GM12864 (cell line): ENCODE data around the gene DDI2.
A peak's percentile ranks its signal among the peaks of the same experiment; 100 is the strongest.

Source experiments
- DNase-seq: peaks from one replicate; pipeline ENCODE4 v3.0.0-alpha.2; 2011; ENCODE audit warnings: low read depth
- H3K4me3 ChIP-seq: 2 replicates; pipeline ENCODE4 v1.5.1; 2011; ENCODE audit warnings: mild to moderate bottlenecking, low read depth, low read length, control low read depth
- TF ChIP-seq, protein P1 (sequence below): IDR thresholded peaks from 2 replicates; pipeline ENCODE4 v1.5.1; 2011; ENCODE audit warnings: low read depth, mild to moderate bottlenecking, moderate library complexity, low read length, control low read depth, inconsistent platforms; ENCODE audit errors: missing control alignments

DDI2 gene

GRCh38 chr1:15617173-15618076, at the start of gene DDI2:
Gene DDI2 (plus strand): TSS chr1:15617458. CDS start chr1:15617671, 213 bp downstream.
- DNase-seq, result peak; percentile 74
- TF ChIP-seq, protein P1, sequence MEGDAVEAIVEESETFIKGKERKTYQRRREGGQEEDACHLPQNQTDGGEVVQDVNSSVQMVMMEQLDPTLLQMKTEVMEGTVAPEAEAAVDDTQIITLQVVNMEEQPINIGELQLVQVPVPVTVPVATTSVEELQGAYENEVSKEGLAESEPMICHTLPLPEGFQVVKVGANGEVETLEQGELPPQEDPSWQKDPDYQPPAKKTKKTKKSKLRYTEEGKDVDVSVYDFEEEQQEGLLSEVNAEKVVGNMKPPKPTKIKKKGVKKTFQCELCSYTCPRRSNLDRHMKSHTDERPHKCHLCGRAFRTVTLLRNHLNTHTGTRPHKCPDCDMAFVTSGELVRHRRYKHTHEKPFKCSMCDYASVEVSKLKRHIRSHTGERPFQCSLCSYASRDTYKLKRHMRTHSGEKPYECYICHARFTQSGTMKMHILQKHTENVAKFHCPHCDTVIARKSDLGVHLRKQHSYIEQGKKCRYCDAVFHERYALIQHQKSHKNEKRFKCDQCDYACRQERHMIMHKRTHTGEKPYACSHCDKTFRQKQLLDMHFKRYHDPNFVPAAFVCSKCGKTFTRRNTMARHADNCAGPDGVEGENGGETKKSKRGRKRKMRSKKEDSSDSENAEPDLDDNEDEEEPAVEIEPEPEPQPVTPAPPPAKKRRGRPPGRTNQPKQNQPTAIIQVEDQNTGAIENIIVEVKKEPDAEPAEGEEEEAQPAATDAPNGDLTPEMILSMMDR, result no peak

DNA sequence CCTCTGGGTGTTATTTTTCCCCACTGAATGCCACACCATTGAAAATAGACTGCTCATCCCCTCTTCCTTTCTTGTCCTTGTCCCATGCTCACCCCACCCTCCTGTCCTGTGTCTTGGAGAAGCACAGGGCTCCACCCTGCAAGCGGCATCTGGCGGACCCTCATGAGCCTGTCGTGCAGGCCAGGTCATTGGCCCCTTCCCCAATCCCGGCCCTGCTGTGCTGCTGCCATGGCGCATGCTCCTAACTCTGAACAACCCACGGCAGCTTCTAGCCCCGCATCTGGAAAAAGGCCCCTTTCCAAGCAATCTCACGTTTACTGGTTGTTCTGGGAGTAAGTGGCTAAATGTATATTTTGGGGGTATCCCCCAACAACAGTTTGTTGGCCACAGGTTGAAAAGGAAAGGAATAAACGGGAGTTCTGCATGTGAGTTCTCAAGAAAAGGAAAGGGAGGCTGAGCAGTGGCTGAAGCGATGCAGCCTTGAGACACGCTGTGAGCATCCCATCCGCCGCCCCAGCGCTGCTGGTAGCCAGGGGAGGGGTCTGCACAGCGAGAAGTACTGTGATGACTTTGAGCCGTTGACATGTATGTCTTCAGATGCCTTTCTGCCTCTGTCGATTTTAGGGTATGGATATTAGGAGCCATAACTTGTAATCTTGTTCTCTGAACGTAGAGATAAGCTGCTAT, 48.7 kb upstream of the DDI2 start:
- no peak for DNase-seq
- H3K4me3 ChIP-seq, result no peak overlapping the region
- TF ChIP-seq, protein P1, result no peak

More at GRCh38 chr1:15617173-15618076, at the start of gene DDI2:
- H3K4me3 ChIP-seq, result peak within 1 kb of the TSS; percentile 74

DNA sequence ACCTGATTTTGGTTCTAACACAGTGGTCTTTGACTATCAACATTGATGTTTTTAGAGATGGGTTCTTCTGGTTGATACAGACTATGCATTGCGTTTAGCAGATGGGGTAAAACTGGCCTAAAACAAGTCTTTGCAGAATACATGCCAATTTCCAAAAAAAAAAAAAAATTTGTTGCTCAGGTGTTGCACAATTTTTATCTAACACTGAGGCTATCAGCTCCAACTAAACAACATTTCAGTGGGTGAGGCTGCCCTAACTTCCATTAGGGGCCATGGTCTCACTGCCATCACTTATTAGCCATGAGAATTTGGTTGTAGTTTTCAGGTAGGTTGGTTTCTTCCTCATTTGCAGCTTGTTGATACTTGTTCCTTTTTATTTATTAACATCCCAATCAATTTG, 46.4 kb upstream of the DDI2 start:
- DNase-seq, result no peak
- no peak overlapping the region for H3K4me3 ChIP-seq
- TF ChIP-seq, protein P1, result no peak

DNA sequence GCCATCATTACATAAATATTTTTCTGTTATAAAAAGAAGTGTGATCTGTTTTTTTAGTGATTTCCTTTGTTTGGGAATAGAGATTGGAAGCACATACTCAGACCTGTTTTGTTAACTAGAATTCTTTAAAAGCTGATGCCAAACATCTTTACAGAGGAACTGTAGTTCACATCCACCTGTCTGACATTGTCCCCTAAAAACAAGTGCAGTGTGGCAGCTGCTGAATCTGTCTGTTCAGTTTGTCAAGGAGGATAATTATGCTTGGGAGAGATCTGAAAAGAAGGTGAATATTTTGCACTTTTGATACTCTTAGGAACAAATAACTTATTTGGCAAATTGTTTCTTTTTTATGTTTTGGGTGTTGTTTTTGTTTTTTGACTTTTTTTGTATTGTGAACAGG, 46.0 kb upstream of the DDI2 start:
- TF ChIP-seq, protein P1, result no peak
- no peak for DNase-seq
- H3K4me3 ChIP-seq, result no peak overlapping the region

DNA sequence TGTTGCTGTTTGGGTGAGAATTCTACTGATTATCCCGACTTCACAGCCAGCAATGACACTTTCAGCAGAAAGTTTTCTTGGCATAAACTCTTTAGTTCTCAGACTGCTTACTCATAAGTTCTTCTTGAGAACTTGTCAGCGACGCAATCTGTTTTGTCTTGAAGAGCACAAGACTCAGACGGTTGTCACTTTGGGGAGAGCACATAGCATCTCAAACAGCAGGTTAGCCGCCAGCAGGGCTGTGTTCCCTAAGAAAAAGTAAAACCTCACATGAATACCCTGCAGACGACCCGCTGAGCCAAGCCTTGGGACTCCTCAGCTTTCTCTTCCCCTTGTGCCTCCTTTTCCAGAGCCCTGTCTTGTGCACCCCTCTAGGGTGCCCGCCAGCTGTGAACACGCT, 43.8 kb upstream of the DDI2 start:
- TF ChIP-seq, protein P1, result no peak
- DNase-seq, result no peak
- no peak overlapping the region for H3K4me3 ChIP-seq

GRCh38 chr1:15574741-15575140, 42.5 kb upstream of the DDI2 start:
- H3K4me3 ChIP-seq, result no peak overlapping the region
- no peak for DNase-seq
- TF ChIP-seq, protein P1, result no peak
